HPDE6-E6E7 (cell line): ENCODE measurements around the gene FAM117B.

ENCODE experiments used
- DNase-seq: peaks from one replicate; pipeline ENCODE4 v3.0.0; 2011; ENCODE audit warnings: missing footprints; ENCODE audit errors: extremely low spot score

Gene FAM117B

DNA sequence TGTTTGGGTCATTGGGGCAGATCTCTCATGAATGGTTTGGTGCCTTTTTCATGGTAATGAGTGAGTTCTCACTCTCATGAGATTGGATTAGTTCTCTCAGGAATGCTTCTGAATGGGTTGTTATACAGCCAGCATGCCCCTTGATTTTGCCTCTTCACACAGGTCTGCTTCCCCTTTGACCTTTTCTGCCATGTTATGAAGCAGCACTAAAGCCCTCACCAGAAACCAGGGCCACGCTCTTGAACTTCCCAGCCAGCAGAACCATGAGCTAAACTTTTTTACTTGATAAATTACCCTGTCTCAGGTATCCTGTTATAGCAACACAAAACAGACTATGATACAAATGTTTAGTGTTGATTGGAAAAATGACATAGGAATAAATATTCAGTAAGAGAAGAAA is 179.5 kb downstream of the FAM117B start:
- no peak for DNase-seq

GRCh38 chr2:202815548-202816360 is 181.0 kb downstream of the FAM117B start:
- DNase-seq, result no peak

DNA sequence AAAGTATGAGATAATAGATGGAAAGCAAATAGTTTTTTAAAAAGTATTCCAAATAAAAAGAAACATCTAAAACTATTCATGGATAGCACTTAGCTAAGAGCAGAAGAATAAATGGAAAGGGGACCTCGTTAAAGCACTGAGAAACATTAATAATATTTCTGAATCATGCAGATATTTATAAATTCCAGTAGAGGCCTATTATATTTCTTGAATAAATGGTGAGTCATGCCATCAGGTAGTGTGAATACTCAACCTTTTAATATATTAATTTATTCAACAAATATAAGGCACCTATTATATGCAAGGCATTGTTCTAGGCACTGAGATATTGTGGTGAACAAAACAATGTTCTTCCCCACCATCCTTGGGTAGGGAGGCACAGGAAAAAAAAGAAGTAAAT is 183.0 kb downstream of the FAM117B start:
- DNase-seq, result no peak

DNA sequence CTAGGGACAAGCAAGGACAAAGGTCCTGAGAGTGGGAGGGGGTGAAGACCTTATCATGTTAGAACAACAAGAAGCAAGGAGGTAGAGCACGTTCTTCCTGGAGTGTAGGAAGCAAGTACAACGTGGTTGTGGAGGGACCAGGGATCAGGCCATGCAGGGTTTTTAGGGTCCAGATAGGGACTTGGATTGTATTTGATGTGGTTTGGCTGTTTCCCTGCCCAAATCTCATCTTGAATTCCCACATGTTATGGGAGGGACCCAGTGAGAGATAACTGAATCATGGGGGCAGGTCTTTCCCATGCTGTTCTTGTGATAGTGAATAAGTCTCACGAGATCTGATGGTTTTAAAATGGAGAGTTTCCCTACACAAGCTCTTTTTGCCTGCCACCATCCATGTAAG is 183.6 kb downstream of the FAM117B start:
- no peak for DNase-seq
